Adipocyte (in vitro differentiated cells): ENCODE data around the gene GTF2A1L.

Source experiments
- DNase-seq: peaks from one replicate; pipeline ENCODE4 v3.0.0-alpha.2; 2015; ENCODE audit warnings: low read depth
- H3K27me3 ChIP-seq: replicated peaks from 2 replicates; pipeline ENCODE4 v1.7.0; 2013; ENCODE audit warnings: mild to moderate bottlenecking, low read length, moderate library complexity; ENCODE audit not compliant: control insufficient read depth, insufficient read depth
- H3K36me3 ChIP-seq: 2 replicates; pipeline ENCODE4 v1.7.0; 2013; ENCODE audit warnings: low read length, mild to moderate bottlenecking, moderate library complexity; ENCODE audit not compliant: control insufficient read depth, insufficient read depth, severe bottlenecking
- H3K4me1 ChIP-seq: 2 replicates; pipeline ENCODE4 v1.7.0; 2013; ENCODE audit warnings: mild to moderate bottlenecking, low read length, moderate library complexity; ENCODE audit not compliant: control insufficient read depth, insufficient read depth
- H3K4me3 ChIP-seq: 2 replicates; pipeline ENCODE4 v1.7.0; 2013; ENCODE audit warnings: mild to moderate bottlenecking, low read length, moderate library complexity
- H3K9ac ChIP-seq: 2 replicates; pipeline ENCODE4 v1.7.0; 2013; ENCODE audit warnings: mild to moderate bottlenecking, low read length, moderate library complexity
- H3K9me3 ChIP-seq: 2 replicates; pipeline ENCODE4 v1.7.0; 2013; ENCODE audit warnings: mild to moderate bottlenecking, low read length, moderate library complexity; ENCODE audit not compliant: control insufficient read depth

Gene GTF2A1L

GRCh38 chr2:48673581-48673980 is 55.9 kb downstream of the GTF2A1L start:
- no peaks in the 10 kb centered on the region for H3K4me1 ChIP-seq
- no peak overlapping the region for H3K4me3 ChIP-seq
- peaks cover 3% of the 10 kb centered on the region for H3K9me3 ChIP-seq
- H3K27me3 ChIP-seq, result no peaks in the 10 kb centered on the region
- no peak overlapping the region for H3K9ac ChIP-seq
- DNase-seq, result no peak
- H3K36me3 ChIP-seq, result no peaks in the 10 kb centered on the region

GRCh38 chr2:48674933-48675332 is 57.3 kb downstream of the GTF2A1L start:
- peaks cover 3% of the 10 kb centered on the region for H3K9me3 ChIP-seq
- H3K36me3 ChIP-seq, result no peaks in the 10 kb centered on the region
- no peak for DNase-seq

GRCh38 chr2:48677450-48677849 is 59.8 kb downstream of the GTF2A1L start:
- H3K27me3 ChIP-seq, result no peaks in the 10 kb centered on the region
- H3K9me3 ChIP-seq, result peaks cover 3% of the 10 kb centered on the region
- no peak for DNase-seq
- H3K4me1 ChIP-seq, result no peaks in the 10 kb centered on the region
- no peaks in the 10 kb centered on the region for H3K36me3 ChIP-seq
- no peak overlapping the region for H3K4me3 ChIP-seq
- no peak overlapping the region for H3K9ac ChIP-seq

More at GRCh38 chr2:48674933-48675332, 57.3 kb downstream of the GTF2A1L start:
- Histone ChIP-seq H3K27me3 (no peaks in the 10 kb centered on the region), H3K4me3 (no peak overlapping the region), H3K9ac (no peak overlapping the region), H3K4me1 (no peaks in the 10 kb centered on the region)

GRCh38 chr2:48685126-48685525 is 67.5 kb downstream of the GTF2A1L start:
- no peak for DNase-seq
- Histone ChIP-seq H3K4me1 (no peaks in the 10 kb centered on the region), H3K9ac (no peak overlapping the region), H3K4me3 (no peak overlapping the region), H3K36me3 (no peaks in the 10 kb centered on the region), H3K9me3 (no peaks in the 10 kb centered on the region), H3K27me3 (no peaks in the 10 kb centered on the region)

- no peaks in the 10 kb centered on the region for H3K9me3 ChIP-seq
- H3K36me3 ChIP-seq, result no peaks in the 10 kb centered on the region
- no peak for DNase-seq
- no peak overlapping the region for H3K4me3 ChIP-seq
- no peaks in the 10 kb centered on the region for H3K4me1 ChIP-seq
- no peak overlapping the region for H3K9ac ChIP-seq
- H3K27me3 ChIP-seq, result no peaks in the 10 kb centered on the region
These were observed 74.5 kb downstream of the GTF2A1L start for GRCh38 chr2:48691935-48692691.

- DNase-seq, result no peak
These were observed 75.4 kb downstream of the GTF2A1L start for GRCh38 chr2:48693066-48693465.

GRCh38 chr2:48693645-48694044 is 76.0 kb downstream of the GTF2A1L start:
- no peaks in the 10 kb centered on the region for H3K27me3 ChIP-seq
- H3K4me1 ChIP-seq, result peaks cover 2% of the 10 kb centered on the region
- H3K4me3 ChIP-seq, result no peak overlapping the region
- no peaks in the 10 kb centered on the region for H3K36me3 ChIP-seq
- DNase-seq, result no peak
- no peak overlapping the region for H3K9ac ChIP-seq
- H3K9me3 ChIP-seq, result no peaks in the 10 kb centered on the region

More at GRCh38 chr2:48693066-48693465, 75.4 kb downstream of the GTF2A1L start:
- H3K36me3 ChIP-seq, result no peaks in the 10 kb centered on the region
- no peaks in the 10 kb centered on the region for H3K9me3 ChIP-seq
- H3K4me3 ChIP-seq, result no peak overlapping the region
- no peaks in the 10 kb centered on the region for H3K4me1 ChIP-seq
- no peak overlapping the region for H3K9ac ChIP-seq
- no peaks in the 10 kb centered on the region for H3K27me3 ChIP-seq

GRCh38 chr2:48694149-48694548 is 76.5 kb downstream of the GTF2A1L start:
- peaks cover 4% of the 10 kb centered on the region for H3K4me1 ChIP-seq
- no peaks in the 10 kb centered on the region for H3K36me3 ChIP-seq
- no peak overlapping the region for H3K4me3 ChIP-seq
- no peaks in the 10 kb centered on the region for H3K9me3 ChIP-seq
- no peaks in the 10 kb centered on the region for H3K27me3 ChIP-seq
- DNase-seq, result peak; percentile 47
- no peak overlapping the region for H3K9ac ChIP-seq

GRCh38 chr2:48695991-48696390 is 78.3 kb downstream of the GTF2A1L start:
- no peak overlapping the region for H3K4me3 ChIP-seq
- peaks cover 16% of the 10 kb centered on the region for H3K4me1 ChIP-seq
- H3K9ac ChIP-seq, result no peak overlapping the region
- H3K27me3 ChIP-seq, result no peaks in the 10 kb centered on the region
- no peak for DNase-seq
- no peaks in the 10 kb centered on the region for H3K9me3 ChIP-seq
- no peaks in the 10 kb centered on the region for H3K36me3 ChIP-seq

- H3K4me3 ChIP-seq, result no peak overlapping the region
- H3K36me3 ChIP-seq, result no peaks in the 10 kb centered on the region
- no peak for DNase-seq
- no peaks in the 10 kb centered on the region for H3K27me3 ChIP-seq
- no peak overlapping the region for H3K9ac ChIP-seq
- H3K9me3 ChIP-seq, result no peaks in the 10 kb centered on the region
- H3K4me1 ChIP-seq, result peaks cover 16% of the 10 kb centered on the region
These were observed 79.2 kb downstream of the GTF2A1L start for GRCh38 chr2:48696881-48697280.

GRCh38 chr2:48699348-48699930 is 81.8 kb downstream of the GTF2A1L start:
- no peaks in the 10 kb centered on the region for H3K9me3 ChIP-seq
- H3K4me1 ChIP-seq, result peaks cover 16% of the 10 kb centered on the region
- no peaks in the 10 kb centered on the region for H3K27me3 ChIP-seq
- no peak overlapping the region for H3K4me3 ChIP-seq
- no peaks in the 10 kb centered on the region for H3K36me3 ChIP-seq
- peak; percentile 22 for DNase-seq
- no peak overlapping the region for H3K9ac ChIP-seq
